NCI-H2029 (cell line): ENCODE measurements around the gene SLC35B2.

Experiments used
- DNase-seq: peaks from one replicate; lab custom pipeline; 2025; lab: John Stamatoyannopoulos, UW

SLC35B2 gene, protein sequence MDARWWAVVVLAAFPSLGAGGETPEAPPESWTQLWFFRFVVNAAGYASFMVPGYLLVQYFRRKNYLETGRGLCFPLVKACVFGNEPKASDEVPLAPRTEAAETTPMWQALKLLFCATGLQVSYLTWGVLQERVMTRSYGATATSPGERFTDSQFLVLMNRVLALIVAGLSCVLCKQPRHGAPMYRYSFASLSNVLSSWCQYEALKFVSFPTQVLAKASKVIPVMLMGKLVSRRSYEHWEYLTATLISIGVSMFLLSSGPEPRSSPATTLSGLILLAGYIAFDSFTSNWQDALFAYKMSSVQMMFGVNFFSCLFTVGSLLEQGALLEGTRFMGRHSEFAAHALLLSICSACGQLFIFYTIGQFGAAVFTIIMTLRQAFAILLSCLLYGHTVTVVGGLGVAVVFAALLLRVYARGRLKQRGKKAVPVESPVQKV

DNA sequence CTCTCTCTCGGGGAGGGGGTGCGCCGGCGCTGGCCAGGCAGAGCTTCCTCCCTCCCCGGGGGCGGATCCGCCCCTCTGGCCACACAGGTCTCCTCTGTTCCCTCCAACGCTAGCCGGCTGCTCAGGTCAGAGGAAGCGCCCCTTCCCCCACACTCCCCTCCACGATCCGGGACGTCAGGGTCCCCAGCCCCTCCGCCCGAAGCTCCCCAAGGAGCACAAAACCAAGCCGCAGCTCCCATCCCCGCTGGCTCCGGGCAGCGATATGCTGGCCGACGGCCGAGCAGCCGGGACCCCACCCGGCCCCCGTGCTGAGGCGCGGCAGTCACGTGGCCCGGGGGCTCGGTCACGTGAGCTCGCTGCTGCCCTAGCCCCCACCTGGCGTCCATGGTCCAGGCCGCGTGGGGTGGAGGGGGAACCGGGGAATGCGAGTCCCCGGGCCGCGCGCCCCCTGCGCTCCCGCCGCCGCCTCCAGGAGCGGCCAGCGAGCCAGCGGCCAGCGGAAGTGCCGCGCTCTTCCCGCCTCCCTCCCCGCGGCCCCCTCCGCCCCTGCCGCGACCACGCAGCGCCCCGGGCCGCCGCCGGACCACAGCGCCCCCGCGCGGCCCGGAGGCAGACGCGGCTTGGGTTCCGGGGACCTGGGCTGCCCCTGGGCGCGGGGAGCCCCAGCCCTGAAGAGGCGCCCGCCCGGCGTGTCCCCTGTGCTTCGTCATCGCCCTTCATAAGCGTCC, at the start of gene SLC35B2:
Gene SLC35B2, minus strand, starts transcription at position 504 of the 728 bp plus-strand sequence. Its CDS starts 118 bp downstream, at position 386.
- DNase-seq = peak; percentile 24

DNA sequence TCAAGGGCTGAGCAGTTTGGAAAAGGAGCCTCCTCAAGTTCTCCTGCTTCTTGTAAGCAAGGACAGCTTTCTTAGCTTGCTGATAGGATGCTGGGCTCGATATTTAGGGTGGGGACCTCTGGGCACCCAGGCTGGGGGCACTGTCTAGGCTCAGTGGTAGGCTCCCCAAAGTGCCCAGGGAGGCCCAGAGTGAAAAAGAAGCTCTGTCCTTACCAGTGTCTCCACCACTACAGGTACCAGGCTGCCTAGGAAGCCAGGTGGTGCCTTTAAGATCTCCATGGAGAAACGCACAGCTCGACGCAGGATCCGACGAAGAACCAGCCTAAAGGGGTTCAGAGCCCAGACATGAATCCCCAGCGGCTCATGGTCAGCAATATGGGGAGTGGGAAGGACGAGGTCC, 49.4 kb upstream of the SLC35B2 start:
- DNase-seq = no peak

DNA sequence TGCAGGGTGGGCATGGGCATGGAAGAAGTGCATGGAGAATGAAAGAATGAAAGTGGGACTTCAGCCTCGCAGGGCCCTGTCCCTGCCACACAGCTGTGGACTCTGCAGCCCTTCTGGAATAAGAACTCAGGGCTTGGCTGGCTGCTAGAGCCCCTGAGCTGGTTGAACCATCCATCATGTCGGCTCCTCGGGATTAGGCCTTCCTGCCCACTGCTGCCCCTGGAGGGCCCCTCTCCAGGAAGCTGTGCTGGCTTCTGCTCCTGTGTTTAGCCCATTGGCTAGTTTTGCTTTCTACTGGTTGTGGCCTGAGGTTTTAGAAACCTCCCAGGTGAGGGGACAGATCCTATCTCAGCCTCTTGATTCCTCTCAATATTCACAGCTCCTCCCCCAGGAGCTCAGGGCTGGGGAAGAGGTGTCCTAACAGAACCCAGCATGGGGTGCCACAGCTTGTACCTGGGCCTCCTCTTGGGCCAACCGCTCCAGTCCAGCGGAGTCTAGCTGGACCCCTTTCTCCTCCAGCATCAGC, 47.9 kb upstream of the SLC35B2 start:
- DNase-seq = no peak

DNA sequence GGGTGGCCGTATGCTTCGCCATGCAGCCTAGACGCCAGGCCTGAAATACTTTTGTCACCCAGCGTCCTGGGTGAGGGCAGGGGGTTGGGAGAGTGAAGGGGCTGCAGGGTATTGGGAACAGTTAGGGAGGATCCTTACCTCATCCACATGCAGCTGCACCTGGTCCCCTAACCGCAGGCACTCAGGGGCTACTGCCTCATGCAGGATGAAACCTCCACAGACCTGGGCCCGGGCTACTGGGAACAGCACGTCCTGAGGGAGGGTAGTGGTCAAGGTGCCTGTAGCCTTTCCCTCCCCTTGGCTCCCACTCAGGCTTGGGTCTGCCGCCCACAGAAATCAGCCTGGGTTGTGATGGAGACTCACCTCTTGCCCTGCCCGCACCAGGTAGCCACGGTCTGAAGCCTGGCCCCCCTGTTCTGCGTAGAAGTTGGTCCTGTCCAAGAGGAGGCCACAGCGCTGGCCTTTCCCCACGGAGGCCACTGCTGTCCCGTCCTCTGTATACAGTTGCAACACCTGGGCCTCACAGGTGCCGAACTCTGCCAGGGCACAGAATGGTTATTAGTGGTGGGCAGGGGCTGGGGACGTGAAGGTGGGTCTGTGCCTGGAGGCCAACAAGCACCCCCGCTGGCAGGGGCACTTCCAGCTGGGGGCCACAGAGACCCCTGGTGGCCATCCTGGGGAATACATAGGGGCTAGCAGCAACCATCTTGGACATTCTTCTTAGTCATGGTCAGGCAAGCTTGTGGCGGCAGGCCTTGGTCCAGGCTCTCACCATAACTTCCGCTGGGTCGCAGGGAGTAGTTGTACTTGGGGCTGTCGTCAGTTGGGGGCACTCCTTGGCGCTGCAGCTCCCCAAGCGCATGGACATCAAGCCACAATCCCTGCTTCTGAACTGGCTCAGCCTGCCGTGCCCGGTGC, 47.2 kb upstream of the SLC35B2 start:
- DNase-seq = no peak

DNA sequence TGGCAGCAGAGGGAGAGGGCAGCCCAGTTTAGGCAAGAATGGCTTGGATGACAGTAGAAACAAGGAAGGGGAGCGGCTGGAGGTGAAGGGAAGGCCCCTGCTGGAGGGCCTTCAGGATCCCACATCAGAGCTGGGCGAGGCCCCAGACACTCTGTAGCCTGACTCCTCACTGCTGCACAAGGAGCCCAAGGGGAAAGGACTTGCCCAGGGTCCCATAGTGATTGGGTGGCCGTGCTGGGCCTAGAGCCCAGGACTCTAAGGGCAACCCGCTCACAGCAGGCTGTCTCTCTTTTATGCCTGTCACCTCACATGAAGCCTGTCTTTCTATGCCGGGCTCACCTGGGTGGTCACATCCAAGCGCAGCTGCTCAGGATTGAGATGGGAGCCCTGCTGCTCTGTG, 46.5 kb upstream of the SLC35B2 start:
- DNase-seq = no peak

DNA sequence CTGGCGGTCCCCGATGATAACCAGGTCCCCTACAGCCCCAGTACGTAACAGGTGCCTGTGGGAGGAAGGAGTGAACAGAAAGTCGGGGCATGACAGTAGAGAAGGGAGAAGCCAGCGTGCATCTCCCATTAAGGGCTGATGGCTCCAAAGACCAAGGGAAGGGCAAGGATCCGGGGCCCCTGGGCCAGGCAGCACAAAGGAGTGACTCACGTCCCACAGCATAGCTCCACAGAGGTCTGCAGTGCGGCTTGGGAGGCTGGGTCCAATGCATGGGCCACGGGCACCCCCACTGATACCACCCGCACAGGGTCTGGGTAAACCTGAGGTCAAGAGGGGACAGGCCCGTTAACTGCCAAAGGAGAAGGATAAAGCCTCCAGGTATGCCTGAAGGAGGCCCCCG, 45.5 kb upstream of the SLC35B2 start:
- DNase-seq = no peak

DNA sequence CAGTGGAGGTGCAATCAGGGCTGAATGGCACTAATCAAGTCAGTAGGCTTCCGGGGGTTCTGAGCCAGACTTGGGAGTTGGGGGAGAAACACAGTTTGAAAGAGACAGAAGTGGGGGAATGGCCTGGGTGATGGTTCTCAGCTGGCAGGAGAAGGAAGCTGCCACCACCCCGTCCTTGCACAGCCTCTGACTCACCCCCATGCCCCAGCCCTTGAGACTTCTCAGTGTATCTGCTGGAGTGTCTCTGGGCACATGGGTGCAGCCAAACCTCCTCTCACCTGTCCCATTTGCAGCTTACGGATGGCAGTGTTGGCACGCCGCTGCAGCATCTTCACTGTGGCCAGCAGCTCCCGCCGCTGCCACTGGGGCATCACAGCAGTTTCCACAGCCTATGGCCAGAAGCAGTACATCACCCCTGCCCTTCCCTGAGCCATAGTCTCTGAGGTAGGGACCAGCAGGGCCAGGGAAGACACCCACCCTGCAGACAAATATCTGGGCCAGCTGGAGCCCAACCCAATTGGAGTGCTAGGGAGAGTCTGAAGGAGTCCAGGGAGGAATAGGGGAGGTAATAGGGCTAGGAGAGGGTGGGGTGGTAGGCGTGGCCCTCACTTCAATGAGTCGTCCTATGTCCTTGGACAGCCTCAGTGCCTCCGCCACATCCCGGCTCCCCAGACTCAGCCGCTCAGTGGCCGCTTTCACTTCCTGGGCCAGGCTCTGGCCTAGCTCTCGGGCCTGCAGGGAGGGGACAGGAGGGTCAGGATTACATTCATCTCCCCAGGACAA, 44.6 kb upstream of the SLC35B2 start:
- no peak for DNase-seq

DNA sequence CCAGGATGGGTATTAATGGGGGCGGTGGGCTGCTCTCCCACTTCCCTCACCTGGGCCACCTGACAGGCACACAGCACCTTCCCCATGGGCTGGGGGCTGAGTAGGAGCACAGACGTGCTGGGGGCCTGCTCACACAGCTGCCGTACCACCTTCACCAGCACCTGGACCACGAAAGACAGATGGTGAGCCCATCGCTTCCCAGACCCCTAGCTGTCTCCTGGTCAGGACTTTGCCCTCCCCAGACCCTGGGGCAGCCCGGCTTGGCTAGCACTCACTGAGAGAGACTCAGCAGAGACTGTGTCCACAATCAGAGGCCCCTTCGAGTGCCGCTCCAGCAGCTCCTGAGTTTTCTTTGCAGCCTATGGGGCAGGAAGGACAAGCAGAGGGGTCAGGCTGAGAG, 43.8 kb upstream of the SLC35B2 start:
- no peak for DNase-seq

DNA sequence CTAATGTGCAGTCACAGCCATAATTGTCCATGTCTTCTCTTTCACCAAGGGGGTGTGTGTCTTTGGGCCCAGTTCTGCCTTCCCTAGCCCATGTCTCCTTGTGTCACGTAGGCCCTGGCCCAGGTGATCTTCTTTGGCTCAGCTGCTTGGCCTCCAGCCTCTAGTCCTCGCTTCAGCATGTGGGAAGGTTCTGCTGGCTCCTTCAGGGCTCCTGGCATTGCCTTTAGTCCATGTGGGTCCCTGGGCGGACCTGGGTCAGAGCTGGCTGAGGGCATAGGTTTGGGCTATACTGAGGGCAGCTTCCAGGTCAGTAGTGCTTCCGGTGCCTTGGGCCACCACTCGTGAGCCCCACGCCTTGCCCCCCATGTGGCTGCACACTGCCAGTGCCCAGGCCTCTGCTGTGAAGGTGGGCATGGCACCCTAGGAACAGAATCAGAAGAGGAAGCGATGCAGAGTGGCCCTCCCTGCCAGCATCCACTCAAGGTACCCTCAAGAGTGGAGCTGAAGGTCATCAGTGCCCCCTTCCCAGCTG, 43.0 kb upstream of the SLC35B2 start:
- DNase-seq = no peak

DNA sequence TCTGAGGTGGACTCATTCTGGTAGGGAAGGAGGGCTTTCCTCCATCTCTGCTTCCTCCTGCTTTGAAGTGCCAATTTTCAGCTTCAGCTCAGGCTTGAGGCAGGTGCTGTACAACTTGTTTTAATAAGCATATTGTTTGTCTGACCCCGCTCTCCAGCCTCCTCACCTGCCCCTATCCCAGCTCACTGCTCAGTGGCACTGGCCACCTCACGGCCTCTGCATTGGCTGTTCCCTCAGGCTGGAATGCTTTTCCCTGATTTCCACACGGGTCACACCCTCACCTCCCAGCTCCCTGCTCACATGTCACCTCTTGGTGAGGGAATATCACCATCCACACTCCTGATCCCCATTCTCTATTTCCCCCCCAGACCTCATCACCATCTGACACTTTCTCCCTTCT, 41.5 kb upstream of the SLC35B2 start:
- DNase-seq = no peak

DNA sequence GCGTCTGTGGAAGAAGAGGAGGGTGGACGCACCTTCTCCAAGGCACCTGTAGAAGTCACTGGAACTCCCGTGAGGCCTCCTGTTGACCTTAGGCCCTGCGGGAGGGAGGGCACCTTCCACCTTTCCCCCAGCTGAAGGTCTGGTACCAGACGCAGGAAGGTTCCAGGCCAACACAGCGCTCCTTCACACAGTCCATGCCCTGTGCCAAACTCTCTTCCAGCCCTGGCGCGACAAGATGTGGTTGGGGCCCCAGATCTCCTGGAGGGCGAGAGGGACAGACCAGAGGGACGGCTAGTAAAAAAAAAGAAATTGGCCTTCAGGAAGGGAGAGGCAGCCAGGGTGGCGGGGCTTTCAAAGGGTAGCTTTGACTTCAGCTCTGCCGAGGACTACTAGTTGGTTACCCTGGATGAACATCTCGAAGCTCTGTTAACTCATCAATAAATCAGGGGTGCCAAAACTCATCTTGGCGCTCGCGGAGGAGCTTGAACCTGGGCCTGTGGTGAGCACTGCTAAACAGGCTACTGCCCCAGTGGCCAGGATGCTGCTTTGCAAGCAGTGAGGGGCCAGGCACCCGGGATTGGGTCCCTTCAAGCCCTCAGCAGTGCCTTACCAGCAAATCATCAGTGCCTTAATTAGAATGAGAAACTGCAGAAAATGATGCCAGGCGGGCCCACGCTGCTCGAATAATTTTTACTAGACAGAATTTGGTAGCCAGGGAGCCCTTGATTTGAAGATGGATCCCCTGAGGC, 40.9 kb upstream of the SLC35B2 start:
- no peak for DNase-seq

DNA sequence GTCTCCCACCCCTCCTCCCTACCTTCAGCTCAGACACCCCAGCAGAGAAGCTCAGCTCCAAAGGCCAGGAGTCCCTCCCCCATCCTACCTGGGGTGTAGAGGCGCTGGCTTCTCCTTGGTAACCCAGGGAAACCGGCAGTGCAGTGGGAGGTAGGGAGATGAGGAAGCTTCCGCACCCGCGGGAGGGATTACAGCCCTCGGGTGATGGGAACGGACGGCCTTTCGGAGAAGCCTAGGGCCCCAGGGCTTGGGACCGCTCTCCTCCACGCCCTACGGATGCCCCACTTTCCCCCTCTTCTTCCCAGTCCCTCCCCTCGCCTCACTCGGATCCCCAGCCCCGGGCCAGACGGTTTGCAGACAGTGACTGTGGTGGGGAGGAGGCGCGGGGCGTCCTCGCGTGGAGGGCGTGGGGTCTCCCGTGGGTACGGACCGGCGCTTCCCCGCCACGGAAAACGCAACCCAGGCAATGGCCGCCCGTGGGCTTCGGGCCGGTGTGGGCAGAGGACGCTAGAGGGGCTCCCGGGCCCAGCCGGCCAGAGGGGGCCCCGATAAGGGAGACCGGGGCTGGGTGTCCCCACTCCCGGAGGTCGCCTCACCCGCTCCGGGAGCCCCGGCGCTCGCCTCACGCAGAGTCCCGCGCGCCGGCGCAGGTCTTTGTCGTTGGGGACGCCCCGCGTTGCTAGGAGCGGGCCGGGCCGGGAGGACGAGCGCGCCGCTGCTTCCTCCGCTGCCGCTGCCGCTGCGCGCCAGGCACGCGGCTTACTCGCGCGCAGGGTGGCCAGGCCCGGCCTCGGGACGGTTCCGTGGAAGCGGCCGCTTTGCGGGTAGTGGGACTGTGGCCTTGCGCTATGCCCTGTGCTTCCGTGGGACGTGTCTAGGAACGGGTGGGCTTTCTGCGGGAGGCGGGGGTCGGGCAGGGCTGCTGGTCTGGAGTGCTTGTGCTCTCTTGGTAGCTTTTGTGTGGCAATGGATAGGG, 40.0 kb upstream of the SLC35B2 start:
- DNase-seq = no peak

DNA sequence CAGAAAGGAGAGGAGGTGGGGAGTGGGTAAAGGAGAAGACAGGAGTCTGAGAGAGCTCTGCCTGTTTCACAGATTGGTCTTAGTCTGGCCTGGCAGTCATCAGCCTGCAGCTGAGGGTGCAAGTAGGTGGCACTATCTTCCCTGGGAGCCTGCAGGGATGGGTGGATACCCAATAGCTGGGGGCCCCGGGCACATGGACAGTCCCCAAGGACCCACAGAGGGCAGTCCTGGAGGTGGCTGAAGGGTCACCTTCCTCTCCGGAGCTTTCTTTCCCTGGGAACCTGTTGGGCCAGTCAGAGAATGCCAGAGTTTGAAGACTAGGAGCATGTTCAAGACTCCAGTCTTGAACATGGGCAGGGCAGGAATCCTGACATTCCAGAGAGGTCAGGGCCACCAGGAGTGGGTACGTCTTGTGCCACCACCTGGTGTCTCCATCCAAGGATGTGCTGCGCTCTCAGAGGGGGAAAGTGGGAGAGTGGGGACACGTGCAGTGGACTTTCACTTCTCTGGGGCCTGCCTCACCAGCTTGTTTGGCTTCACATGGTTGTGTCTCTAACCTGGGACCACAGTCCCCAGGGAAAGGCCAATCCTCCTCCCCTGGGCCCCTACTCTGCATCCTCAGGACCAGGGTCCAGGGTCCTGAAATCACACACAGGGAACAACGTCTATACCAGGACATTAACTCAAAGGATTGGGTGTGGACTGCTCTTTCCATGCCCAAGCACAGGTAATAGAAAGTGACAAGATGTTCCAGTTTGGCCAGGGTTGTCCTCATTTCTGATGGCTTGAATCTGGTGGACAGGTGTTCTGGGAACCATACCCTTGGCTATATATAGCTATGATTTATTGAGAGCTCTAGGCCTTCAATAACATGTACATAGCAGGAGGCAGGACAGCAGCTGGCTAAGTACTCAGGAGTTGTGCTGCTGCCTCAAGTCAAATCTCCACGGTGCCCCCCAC, 37.8 kb upstream of the SLC35B2 start:
- DNase-seq = no peak

DNA sequence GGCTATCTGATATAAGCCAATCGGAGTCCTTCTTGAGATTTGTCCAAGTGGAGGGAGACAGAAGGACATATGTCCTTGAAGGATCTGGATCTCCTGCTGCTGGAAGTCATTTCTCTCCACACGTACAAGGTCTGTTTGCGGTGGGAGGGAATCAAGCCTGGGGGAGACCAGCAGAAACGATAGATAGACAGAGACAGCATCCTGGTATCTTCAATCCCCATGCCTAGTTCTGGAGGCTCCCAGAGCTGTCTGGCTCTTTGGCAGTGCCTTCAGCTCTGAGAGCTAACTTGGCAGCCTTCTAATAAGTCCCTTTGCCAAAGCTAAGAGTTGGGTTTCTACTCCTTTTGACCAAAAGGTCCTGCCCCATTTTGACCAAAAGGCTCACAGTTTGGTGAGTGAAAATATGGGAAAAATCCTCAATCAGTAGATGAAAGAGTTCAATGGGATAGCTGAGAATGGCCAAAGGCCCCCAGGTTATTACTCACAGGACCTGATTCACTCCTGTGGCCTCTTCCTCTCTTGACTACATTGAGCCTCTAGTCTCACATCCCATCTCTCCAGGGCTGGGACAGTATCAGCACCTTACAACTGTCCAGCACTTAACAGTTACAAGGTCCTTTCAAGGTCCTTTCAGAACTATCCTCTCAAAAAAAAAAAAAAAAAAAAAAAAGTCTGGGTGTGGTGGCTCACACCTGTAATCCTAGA, 35.5 kb upstream of the SLC35B2 start:
- DNase-seq = no peak

DNA sequence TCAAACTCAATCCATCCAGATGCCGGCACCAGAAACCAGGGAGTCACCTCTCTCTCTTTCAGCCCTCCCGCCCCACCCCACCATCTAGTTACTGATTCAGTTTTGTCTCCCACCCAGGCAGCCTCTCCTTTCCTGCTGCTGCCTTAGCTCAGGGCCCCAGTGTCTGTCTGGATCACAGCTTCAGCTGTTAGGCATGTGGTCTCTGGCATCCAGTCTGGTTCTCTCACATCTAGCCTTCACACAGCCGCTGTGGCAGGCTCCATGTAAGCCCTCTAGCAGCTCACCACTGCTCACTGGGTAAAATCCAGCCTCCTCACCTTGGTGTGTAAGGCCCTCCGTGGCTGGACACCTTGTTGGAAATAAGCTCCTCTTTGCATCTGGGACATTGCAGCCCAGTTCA, 34.5 kb upstream of the SLC35B2 start:
- DNase-seq = no peak

DNA sequence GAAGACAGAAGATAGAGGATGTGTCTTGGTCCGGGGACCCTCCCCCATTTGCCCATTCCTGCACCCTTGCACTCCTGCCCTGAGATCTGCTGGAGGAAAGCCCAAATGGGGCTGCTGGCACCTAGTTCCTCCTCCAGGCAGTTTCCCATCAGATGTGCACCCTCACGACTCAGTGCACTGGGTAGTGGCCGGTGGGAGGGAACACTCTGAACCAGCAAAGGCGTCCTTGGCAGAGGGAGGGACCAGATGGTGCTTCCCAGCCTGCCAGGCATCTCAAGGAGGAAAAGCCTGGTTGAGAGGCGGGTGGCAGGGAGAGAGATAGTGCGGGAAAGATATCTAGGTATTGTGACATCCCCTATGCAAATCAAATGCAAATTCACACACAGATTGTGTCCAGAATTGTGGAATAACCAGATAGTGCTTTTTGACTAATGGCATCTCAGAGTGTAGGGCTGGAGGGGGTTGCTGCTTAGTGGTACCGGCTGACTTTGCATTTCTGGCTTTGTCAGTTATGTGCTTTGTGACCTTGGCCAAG, 32.5 kb upstream of the SLC35B2 start:
- DNase-seq = no peak

DNA sequence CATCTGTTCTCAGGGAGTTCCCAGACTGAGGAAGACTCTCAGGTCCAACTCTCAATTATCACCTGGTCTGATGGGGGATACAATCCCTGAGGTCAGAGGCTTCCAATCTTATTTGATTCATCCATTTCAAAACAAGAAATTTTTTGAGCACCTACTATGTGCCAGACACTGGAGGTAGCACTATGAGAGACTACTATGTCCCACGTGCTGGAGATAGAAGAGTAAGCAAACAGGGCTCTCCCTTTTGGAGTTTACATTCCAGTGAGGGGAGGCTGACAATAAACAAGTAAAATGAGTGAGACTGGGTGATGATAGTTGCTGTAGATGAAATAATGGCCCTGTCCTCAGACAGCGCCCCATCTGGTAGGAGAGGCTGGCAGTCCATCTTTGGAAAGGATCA, 29.4 kb upstream of the SLC35B2 start:
- no peak for DNase-seq
